GM18519 (cell line): ENCODE data around the gene SLC9C2.
"Not testable (repeated sequence)": the region's sequence is repeated elsewhere in the genome, so short reads cannot be mapped to it uniquely, and the experiment has no call there.

Experiments
- ATAC-seq: cut with Tn5 transposase; IDR thresholded peaks from one replicate; pipeline ENCODE4 v1.9.1; 2021; ENCODE audit warnings: mild to moderate bottlenecking, moderate library complexity; ENCODE audit not compliant: unreplicated experiment, low FRiP score

SLC9C2 gene

GRCh38 chr1:173489149-173489600 is 113.7 kb downstream of the SLC9C2 start:
- ATAC-seq = no peak

GRCh38 chr1:173488001-173488400 is 114.9 kb downstream of the SLC9C2 start:
- no peak for ATAC-seq

GRCh38 chr1:173485401-173485800 is 117.5 kb downstream of the SLC9C2 start:
- ATAC-seq = no peak

- ATAC-seq = no peak
Measured at GRCh38 chr1:173484276-173484675, 118.6 kb downstream of the SLC9C2 start.

GRCh38 chr1:173482683-173483082 is 120.2 kb downstream of the SLC9C2 start:
- ATAC-seq = no peak

GRCh38 chr1:173481195-173481772 is 121.6 kb downstream of the SLC9C2 start:
- no peak for ATAC-seq

- no peak for ATAC-seq
Measured at GRCh38 chr1:173479649-173480048, 123.2 kb downstream of the SLC9C2 start.

- ATAC-seq = no peak
Measured at GRCh38 chr1:173478094-173478674, 124.7 kb downstream of the SLC9C2 start.

- ATAC-seq = peak; percentile 41
Measured at GRCh38 chr1:173477286-173478093, 125.4 kb downstream of the SLC9C2 start, which contains the start of gene PRDX6. Gene PRDX6 (plus strand): TSS chr1:173477335. CDS start chr1:173477398, 63 bp downstream.

GRCh38 chr1:173476665-173477285 is 126.1 kb downstream of the SLC9C2 start:
- peak; percentile 80 for ATAC-seq

- no peak for ATAC-seq
Measured at GRCh38 chr1:173476197-173476664, 126.6 kb downstream of the SLC9C2 start.

GRCh38 chr1:173475564-173476196 is 127.2 kb downstream of the SLC9C2 start:
- no peak for ATAC-seq

GRCh38 chr1:173474780-173475421 is 128.0 kb downstream of the SLC9C2 start:
- not testable (repeated sequence) for ATAC-seq

GRCh38 chr1:173474097-173474779 is 128.6 kb downstream of the SLC9C2 start:
- no peak for ATAC-seq

GRCh38 chr1:173473599-173474011 is 129.3 kb downstream of the SLC9C2 start:
- no peak for ATAC-seq

GRCh38 chr1:173470608-173471007 is 132.3 kb downstream of the SLC9C2 start:
- no peak for ATAC-seq

- ATAC-seq = no peak
Measured at GRCh38 chr1:173469656-173470055, 133.2 kb downstream of the SLC9C2 start.

- no peak for ATAC-seq
Measured at GRCh38 chr1:173467426-173467825, 135.4 kb downstream of the SLC9C2 start.

- not testable (repeated sequence) for ATAC-seq
Measured at GRCh38 chr1:173464185-173464584, 138.7 kb downstream of the SLC9C2 start.
